HG03097 (cell line): ENCODE results near the gene MSLN.
"Not testable (repeated sequence)": the region's sequence is repeated elsewhere in the genome, so short reads cannot be mapped to it uniquely, and the experiment has no call there.

Source experiments
- ATAC-seq: cut with Tn5 transposase; IDR thresholded peaks from one replicate; pipeline ENCODE4 v1.9.1; 2021; ENCODE audit not compliant: unreplicated experiment, low FRiP score

The MSLN gene

DNA sequence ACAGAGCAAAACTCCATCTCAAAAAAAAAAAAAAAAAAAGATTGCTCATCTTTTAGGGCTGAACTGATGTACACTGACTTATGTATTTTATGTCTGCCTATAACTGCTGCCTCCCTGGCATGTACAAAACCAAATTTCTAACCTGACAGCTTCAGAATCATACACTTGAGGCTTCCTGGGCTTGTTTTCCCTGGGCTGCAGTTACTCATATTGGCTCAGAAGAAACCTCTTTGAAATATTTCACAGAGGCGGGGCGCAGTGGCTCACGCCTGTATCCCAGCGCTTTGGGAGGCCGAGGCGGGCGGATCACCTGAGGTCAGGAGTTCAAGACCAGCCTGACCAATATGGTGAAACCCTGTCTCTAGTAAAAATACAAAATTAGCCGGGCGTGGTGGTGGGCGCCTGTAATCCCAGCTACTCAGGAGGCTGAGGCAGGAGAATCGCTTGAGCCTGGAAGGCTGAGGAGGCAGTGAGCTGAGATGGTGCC is 6.4 kb upstream of the MSLN start:
- not testable (repeated sequence) for ATAC-seq

DNA sequence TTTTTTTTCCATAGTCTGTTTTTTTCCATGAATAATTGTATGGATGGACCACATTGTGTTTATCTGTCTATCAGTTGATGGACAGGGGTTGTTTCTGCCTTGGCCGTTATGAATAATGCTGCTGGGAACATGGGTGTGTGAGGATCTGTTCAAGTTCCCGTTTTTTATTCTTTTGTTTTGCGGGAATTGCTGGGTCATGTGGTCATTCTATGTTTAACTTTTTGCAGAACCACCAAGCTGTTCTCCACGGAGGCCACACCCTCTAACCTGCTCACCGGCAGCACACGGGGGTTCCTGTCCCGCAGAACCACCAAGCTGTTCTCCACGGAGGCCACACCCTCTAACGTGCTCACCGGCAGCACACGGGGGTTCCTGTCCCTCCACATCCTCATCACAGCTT is 5.9 kb upstream of the MSLN start:
- no peak for ATAC-seq

DNA sequence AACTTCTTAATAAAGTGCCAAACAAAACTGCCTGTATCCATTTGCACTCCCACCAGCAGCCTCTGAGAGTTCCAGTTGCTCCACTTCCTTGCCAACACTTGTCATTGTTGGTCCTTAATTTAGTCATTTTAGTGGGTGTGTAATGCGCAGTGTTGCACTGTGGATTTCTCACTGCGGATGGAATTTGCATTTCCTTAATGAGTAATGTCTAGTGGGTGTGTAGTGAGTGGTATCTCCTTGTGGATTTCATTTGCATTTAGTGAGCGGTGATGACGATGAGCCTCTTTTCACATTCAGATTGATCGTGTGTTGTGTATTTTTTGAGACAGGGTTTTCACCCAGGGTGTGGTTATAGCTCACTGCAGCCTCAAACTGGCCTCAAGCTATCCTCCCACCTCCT is 4.1 kb upstream of the MSLN start:
- ATAC-seq: no peak

DNA sequence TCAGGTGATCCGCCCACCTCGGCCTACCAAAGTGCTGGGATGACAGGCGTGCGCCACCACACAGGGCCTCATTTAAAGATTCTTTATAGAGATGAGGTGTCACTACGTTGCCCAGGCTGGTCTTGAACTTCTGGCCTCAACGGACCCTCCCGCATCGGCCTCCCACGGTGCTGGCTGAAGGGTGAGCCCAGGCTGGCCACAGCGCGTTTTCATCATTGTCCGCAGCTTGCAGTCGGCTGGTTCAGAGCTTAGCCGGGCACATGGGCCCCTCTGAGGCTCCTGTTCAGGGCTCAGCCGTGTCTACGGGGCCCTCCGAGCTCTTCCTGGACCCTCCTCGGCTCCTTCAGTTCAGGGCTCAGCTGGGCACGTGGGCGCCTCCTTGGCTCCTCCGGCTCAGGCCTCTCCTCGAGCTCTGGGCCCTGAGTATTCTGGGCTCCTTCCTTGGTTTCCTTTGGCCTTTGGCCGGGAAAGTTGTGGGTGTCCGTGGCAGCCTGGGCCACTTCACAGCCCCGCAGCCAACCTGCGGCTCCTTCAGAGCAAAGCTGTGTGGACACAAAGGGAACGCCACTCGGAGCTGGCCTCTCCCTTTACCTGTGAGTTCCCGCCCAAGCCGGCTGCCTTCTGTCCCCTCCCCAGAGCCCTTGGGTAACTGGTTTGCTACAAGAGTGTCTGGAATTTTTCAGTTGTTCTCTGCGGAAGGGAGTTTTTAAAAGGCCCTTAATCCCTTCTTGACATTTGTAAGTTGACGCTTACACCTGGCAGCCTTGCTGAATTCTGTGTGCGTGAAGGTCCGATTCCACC is 1.2 kb upstream of the MSLN start:
- no peak for ATAC-seq

DNA sequence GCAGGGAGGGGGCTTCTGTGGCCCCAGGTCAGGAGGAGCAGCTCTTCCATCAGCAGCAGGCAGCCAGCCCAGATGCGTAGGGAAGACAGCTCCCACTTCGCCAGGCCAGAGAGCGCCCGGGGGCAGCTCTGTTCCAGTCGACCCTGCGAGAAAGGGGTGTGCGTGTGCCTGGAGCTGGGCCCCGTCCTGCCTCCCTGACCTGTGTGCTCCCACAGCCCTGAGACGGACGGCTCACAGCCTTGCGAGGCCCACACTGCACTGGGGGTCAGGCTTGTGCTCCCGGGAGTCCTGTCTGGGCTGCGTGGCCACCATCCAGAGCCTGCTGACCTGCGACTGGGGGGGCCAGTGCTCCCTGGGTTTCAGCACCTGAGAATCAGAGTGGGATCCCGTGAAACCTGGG is 469 bp upstream of the MSLN start:
- ATAC-seq: no peak

DNA sequence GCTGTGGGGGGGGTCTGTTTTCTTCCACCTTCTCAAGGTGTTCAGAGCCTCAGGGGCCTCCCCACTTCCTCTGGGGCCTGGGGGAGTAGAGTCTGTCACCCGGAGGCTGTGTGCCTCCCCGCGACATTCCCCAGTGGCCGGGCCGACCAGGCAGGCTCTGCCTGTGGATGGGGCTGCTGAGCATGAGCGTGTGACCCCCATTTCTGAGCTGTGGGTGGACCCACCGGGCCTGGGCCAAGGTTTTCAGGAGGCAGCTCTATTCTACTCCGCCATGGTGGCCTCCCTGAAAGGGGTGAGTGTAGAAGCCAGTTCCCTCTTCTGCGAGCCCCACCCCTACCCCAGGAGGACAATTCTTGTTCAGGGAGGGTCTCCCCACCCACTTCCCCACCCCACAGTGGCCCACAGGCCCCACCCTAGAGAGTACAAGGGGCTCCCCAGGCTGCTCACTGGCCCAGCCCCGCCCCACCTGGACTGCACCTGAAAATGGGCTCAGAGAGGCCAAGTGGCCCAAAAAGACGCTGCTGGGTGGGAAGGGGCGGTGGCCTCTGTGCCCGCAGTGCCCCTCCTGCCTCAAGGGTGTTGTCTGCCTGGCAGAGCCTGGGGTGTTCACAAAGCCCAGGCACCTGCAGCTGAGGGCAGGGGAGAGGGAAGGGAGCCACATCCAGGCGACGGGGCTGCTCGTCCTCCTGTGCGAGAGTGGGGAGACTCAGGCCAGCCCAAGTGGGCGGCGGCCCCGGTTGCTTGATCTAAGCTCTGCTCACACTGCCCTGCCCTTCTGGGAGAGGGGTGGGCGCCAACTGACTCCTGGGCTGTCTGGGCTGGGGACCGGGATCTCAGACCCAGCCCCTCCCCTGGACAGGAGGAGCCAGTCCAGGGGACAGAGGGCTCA is 1.3 kb downstream of the MSLN start:
- no peak for ATAC-seq

DNA sequence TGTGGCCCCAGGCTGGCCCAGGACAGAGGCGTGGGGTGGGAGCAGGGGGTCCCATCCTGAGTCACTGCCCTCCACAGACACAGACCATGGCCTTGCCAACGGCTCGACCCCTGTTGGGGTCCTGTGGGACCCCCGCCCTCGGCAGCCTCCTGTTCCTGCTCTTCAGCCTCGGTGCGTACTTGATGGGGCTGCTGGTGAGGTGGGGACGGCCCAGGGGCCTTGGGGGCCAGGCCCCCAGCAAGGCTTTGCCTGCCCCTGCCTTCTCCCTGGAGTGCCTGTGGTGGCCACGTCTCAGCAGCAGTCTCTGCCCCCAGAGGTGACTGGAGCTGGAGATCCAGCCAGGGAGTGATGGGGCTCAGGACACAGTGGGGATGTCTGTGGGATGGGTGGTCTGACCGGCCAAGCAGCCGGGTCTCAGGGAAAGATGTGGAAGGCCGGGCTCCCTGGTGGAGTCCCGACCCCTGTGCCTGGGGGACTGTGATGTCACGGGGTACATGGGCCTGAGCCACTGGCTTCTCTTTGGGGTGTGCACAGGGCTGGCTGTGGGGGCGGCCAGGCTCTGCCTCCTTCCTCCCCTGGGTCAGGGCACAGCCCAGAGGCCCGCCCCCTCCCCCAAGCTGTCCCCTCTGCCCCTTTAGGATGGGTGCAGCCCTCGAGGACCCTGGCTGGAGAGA is 2.2 kb downstream of the MSLN start:
- no peak for ATAC-seq

DNA sequence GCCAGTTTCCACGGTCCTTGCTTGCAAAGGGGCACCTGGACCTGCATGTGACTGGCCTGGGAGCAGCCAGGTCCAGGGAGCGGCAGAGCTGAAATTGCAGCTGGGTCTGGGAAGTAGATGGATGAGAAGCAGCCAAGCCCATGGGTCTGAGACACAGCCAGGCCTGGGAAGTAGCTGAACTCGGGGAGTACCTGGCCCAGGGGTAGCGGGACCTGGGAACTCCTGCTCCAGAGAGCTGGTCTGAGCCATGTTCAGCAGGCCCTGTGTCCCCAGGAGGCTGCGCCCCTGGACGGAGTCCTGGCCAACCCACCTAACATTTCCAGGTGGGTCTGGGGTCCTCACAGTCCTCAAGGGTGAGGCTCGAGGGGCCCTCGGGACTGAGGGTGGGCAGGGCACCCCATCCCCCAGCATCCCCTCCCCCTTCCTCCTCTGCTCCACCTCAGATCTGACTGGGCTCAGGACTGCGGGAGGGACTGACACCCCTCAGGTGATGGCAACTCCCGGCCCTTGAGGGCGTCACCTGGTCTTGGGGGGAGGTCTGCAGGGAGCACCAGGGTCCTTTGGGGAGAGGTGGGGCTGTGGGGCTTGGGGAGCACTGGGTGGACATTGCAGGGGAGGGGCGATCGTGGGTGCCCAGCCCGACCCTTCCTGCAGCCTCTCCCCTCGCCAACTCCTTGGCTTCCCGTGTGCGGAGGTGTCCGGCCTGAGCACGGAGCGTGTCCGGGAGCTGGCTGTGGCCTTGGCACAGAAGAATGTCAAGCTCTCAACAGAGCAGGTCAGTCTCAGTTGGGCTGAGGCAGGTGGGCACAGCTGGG is 3.0 kb downstream of the MSLN start:
- no peak for ATAC-seq

DNA sequence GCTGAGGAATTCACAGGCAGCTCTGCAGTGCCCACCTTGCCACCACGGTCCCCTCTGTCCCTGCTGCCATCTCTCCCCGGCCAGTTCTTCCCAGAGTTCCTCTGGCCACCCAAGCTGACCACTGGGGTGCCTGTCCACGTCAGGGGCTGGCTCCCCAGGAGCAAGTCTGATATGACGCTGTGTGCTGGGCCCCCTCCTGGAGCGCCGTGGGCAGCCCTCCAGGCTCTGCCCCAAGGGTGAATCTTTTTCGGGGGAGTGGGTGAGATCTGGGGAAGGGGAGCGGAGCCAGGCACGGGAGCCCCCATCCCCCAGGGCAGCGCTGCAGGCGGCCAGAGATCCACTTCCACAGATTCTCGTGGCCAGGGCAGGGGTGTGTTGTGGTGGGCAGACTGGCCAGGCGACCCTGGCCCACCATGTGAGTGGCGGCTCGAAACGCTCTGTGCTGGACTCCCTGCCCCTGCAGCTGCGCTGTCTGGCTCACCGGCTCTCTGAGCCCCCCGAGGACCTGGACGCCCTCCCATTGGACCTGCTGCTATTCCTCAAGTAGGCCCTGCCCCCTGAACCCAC is 3.7 kb downstream of the MSLN start:
- no peak for ATAC-seq

DNA sequence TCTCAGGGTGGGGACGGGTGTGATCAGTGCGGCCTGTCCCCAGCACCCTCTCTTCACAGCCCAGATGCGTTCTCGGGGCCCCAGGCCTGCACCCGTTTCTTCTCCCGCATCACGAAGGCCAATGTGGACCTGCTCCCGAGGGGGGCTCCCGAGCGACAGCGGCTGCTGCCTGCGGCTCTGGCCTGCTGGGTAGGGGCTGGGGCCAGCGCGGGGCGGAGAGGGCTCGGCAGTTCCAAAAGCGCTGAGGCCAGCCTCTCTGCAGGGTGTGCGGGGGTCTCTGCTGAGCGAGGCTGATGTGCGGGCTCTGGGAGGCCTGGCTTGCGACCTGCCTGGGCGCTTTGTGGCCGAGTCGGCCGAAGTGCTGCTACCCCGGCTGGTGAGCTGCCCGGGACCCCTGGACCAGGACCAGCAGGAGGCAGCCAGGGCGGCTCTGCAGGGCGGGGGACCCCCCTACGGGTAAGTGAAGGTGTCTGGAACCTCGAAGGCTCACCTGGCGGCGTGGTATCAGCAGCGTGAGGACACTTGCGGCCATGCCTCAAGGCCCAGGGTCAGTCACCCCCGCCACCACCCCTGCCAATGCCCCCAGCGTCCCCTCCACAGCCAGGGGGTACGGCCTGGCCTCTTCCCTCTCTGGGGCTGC is 4.4 kb downstream of the MSLN start:
- ATAC-seq: no peak

DNA sequence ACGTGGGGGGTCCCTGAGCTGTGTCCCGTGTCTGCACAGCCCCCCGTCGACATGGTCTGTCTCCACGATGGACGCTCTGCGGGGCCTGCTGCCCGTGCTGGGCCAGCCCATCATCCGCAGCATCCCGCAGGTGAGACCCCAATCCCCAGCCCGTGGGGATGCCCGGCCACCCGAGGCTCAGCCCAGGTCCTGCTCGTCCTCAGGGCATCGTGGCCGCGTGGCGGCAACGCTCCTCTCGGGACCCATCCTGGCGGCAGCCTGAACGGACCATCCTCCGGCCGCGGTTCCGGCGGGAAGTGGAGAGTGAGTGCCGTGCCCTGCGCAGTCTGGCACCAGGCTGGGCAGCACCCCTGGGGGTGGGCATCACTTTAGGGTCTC is 4.9 kb downstream of the MSLN start:
- ATAC-seq: no peak

DNA sequence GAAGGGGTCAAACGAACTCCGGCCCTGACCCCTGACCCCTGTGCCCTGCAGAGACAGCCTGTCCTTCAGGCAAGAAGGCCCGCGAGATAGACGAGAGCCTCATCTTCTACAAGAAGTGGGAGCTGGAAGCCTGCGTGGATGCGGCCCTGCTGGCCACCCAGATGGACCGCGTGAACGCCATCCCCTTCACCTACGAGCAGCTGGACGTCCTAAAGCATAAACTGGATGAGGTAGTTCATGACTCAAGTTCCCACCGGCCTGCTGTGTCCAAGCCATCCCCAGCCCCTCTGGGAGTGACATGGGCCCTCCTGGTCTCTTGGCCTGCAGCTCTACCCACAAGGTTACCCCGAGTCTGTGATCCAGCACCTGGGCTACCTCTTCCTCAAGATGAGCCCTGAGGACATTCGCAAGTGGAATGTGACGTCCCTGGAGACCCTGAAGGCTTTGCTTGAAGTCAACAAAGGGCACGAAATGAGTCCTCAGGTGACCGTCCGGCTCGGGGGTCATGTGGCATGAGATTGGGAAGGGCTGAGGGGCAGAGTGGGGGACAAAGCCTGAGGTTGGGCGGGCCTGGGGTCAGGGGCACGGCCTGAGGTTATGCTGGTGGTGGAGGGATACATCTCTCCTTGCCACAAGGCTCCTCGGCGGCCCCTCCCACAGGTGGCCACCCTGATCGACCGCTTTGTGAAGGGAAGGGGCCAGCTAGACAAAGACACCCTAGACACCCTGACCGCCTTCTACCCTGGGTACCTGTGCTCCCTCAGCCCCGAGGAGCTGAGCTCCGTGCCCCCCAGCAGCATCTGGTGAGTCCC is 5.7 kb downstream of the MSLN start:
- ATAC-seq: no peak

DNA sequence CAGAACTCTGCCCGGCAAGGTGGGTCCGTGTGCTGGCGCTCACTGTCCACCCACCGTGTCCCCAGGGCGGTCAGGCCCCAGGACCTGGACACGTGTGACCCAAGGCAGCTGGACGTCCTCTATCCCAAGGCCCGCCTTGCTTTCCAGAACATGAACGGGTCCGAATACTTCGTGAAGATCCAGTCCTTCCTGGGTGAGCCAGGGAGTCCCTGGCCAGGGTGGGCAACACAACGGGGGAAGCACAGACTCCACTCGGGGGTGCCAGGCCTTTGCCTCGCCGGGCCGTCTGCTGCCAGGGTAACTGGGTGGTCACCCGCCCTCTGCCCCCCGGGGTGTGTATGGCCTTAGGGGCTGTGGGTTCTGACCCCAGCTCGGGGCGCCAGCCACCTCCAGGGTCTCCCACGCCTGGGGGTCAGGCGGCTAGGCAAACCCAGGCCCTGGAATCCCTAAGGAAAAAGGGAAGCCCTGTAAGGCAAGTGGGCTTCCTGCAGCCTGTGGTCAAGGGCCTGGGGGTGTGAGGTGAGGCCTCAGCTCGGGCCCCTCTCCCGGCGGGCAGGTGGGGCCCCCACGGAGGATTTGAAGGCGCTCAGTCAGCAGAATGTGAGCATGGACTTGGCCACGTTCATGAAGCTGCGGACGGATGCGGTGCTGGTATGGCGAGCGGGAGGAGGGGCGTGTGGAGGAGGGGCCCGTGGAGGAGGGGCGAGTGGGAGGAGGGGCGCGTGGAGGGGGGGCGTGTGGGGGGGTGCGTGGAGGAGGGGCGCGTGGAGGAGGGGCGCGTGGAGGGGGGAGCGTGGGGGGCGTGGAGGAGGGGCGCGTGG is 6.5 kb downstream of the MSLN start:
- no peak for ATAC-seq

DNA sequence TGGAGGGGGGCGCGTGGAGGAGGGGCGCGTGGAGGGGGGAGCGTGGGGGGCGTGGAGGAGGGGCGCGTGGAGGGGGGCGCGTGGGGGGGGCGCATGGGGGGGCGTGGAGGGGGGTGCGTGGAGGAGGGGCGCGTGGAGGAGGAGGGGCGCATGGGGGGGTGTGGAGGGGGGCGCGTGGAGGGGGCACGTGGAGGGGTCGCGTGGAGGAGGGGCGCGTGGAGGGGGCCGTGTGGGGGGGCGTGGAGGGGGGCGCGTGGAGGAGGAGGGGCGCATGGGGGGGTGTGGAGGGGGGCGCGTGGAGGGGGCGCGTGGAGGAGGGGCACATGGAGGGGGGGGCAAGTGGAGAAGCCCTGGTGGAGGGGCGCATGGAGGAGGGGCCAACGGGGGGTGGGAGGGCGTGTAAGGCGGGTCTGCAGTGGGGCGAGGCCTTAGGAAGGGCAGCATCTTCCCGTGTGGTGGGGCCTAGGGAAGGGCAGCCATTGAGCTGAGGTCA is 7.3 kb downstream of the MSLN start:
- no peak for ATAC-seq

DNA sequence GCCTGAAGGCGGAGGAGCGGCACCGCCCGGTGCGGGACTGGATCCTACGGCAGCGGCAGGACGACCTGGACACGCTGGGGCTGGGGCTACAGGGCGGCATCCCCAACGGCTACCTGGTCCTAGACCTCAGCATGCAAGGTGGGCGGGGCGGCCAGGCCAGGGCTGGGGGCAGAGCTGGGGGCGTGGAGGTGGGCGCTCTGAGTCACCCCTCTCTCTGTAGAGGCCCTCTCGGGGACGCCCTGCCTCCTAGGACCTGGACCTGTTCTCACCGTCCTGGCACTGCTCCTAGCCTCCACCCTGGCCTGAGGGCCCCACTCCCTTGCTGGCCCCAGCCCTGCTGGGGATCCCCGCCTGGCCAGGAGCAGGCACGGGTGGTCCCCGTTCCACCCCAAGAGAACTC is 7.9 kb downstream of the MSLN start:
- ATAC-seq: no peak

DNA sequence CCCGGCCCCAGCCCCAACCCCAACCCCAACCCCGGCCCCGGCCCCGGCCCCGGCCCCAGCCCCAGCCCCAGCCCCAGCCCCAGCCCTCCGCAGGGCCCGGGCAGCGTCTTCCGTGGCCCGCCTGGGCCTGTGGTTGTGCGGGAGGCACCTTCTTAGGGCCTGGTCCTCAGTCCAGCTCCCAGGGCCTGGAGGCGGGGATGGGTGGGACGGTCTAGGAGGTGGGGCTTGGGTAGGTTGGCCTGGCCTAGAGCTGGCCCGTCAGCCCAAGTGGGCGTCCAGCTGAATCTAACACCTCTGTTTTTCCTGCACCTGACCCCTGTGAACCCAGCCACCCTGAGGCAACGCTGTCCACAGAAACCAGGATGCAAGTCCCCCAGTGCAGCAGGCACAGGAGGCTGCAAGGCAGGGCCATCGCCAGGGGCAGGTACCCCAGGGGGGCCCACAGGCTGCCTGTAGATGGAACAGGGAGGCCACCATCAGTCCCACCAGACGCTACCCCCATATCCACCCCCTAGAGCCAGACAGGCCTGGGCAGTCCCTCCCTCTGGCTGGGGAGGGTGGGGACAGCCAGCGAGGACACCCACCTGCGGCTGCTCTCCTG is 8.8 kb downstream of the MSLN start:
- no peak for ATAC-seq

DNA sequence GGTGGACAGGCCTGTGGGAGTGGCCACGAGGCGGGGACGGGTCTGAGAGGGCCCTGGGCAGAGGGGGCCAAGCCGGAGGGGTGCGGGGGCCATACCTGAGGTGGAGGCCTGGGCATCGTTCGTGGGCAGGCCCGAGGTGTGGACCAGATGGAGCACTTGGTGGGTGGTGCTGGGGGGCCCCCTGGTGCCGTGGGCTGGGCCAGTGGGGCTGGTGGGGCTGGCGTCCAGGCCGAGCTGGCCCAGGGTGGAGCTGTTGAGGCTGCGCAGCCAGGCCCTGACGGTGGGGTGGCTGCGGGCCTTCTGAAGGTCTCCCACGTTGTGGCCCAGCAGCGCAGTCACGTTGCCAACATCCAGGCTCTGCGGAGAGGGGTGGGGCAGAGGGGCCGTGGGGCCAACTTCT is 9.4 kb downstream of the MSLN start:
- ATAC-seq: no peak
